SK-N-SH (cell line): Measurements from ENCODE around the gene STARD3NL. TPM values are rescaled to one million over a fixed set of nuclear protein-coding genes. Genes with fewer than 3 reads are reported as not detected.

Source experiments
- CTCF ChIA-PET: fragments of 300-600, 350-600 bp; formaldehyde crosslinking; extraction: SDS; loops from one replicate; lab custom pipeline; 2021; lab: Yijun Ruan, JAX
- POLR2A ChIA-PET: fragments of 350-600 bp; sonication (Branson Sonifier 250); formaldehyde crosslinking; extraction: SDS; loops from one replicate; lab custom pipeline; 2020; ENCODE audit warnings: antibody characterized with exemption, inconsistent platforms; lab: Yijun Ruan, JAX
- DNase-seq: peaks from one replicate; pipeline ENCODE4 v3.0.0; 2012
- H2AFZ ChIP-seq: fragments of 200-600 bp; sonication (generic); 2 replicates; pipeline ENCODE4 v1.8.1; 2016; ENCODE audit warnings: antibody characterized with exemption, mild to moderate bottlenecking, low read depth
- H3F3A ChIP-seq: fragments of 200-600 bp; sonication (generic); replicated peaks from 2 replicates; pipeline ENCODE3; 2016; ENCODE audit warnings: antibody characterized with exemption, mild to moderate bottlenecking; ENCODE audit not compliant: insufficient read depth
- H3K27ac ChIP-seq, 2 experiments: fragments of 200-500 bp in 1 of 2; fragments of 200-600 bp in 1 of 2; sonication (Bioruptor generic) in 1 of 2; sonication (generic), shearing (Covaris generic) in 1 of 2; 2 replicates each; pipeline versions ENCODE4 v1.5.1 to v1.6.1; 2014 to 2016; ENCODE audit warnings: low read depth in 2 of 2, inconsistent platforms in 1 of 2, low read length in 1 of 2, mild to moderate bottlenecking in 1 of 2, mixed read lengths in 1 of 2
- H3K27me3 ChIP-seq: fragments of 200-600 bp; sonication (generic), shearing (Covaris generic); 2 replicates; pipeline ENCODE4 v1.6.1; 2016; ENCODE audit warnings: mixed run types; ENCODE audit not compliant: insufficient read depth
- H3K36me3 ChIP-seq, 2 experiments: fragments of 200-500 bp in 1 of 2; fragments of 200-600 bp in 1 of 2; sonication (Bioruptor generic) in 1 of 2; sonication (generic) in 1 of 2; replicated peaks in 1 of 2; 2 replicates each; pipeline versions ENCODE3 to v1.5.1; 2014 to 2016; ENCODE audit warnings: low read length in 1 of 2, mild to moderate bottlenecking in 1 of 2; ENCODE audit not compliant: insufficient read depth in 2 of 2, control insufficient read depth in 1 of 2
- H3K4me1 ChIP-seq, 2 experiments: fragments of 200-500 bp in 1 of 2; fragments of 200-600 bp in 1 of 2; sonication (Bioruptor generic) in 1 of 2; sonication (generic), shearing (Covaris generic) in 1 of 2; 2 replicates each; pipeline versions ENCODE4 v1.5.1 to v1.6.1; 2014 to 2016; ENCODE audit warnings: low read depth in 1 of 2, low read length in 1 of 2, mixed run types in 1 of 2; ENCODE audit not compliant: insufficient read depth in 2 of 2, control insufficient read depth in 1 of 2
- H3K4me2 ChIP-seq: fragments of 200-600 bp; sonication (generic), shearing (Covaris generic); 2 replicates; pipeline ENCODE4 v1.6.1; 2017; ENCODE audit warnings: mixed run types
- H3K4me3 ChIP-seq, 2 experiments: fragments of 200-500 bp in 1 of 2; fragments of 200-600 bp in 1 of 2; sonication (Bioruptor generic) in 1 of 2; sonication (generic), shearing (Covaris generic) in 1 of 2; 2 replicates each; pipeline versions ENCODE4 v1.5.1 to v1.8.1; 2014 to 2016; ENCODE audit warnings: low read depth in 2 of 2, inconsistent platforms in 1 of 2, low read length in 1 of 2, mild to moderate bottlenecking in 1 of 2, mixed read lengths in 1 of 2, moderate library complexity in 1 of 2
- H3K79me2 ChIP-seq: fragments of 200-600 bp; sonication (generic); 2 replicates; pipeline ENCODE4 v1.8.1; 2017; ENCODE audit warnings: mild to moderate bottlenecking; ENCODE audit not compliant: insufficient read depth
- H3K9ac ChIP-seq: fragments of 200-600 bp; sonication (generic); 2 replicates; pipeline ENCODE4 v1.6.1; 2017; ENCODE audit warnings: mixed run types
- H3K9me2 ChIP-seq: fragments of 200-600 bp; sonication (generic); 2 replicates; pipeline ENCODE4 v1.6.1; 2017; ENCODE audit warnings: mixed run types
- H3K9me3 ChIP-seq: fragments of 200-600 bp; sonication (generic); 2 replicates; pipeline ENCODE4 v1.6.1; 2017; ENCODE audit warnings: mixed run types, mild to moderate bottlenecking, moderate library complexity
- H4K20me1 ChIP-seq: fragments of 200-600 bp; sonication (generic); 2 replicates; pipeline ENCODE4 v1.6.1; 2017; ENCODE audit warnings: mild to moderate bottlenecking, mixed run types; ENCODE audit not compliant: insufficient read depth
- CHD2 ChIP-seq: fragments of 150-350 bp; IDR thresholded peaks from 2 replicates; pipeline ENCODE4 v1.6.1; 2018; ENCODE audit warnings: low read length; ENCODE audit not compliant: partially characterized antibody
- ELF1 ChIP-seq: IDR thresholded peaks from 2 replicates; pipeline ENCODE4 v1.4.0; 2012
- EP300 ChIP-seq, 2 experiments: IDR thresholded peaks; 2 replicates each; pipeline versions ENCODE4 v1.4.0 to v1.6.1; 2012; ENCODE audit warnings: borderline replicate concordance in 1 of 2, low read depth in 1 of 2, low read length in 1 of 2
- EZH2phosphoT487 ChIP-seq: fragments of 200-600 bp; sonication (generic); IDR thresholded peaks from 2 replicates; pipeline ENCODE4 v1.6.1; 2017; ENCODE audit warnings: low read depth, mixed run types, mild to moderate bottlenecking, antibody characterized with exemption, moderate library complexity, borderline replicate concordance
- FOXJ3 ChIP-seq: sonication (generic); formaldehyde crosslinking; IDR thresholded peaks from 2 replicates; pipeline ENCODE4 v1.5.1; 2020; ENCODE audit warnings: mild to moderate bottlenecking, missing genetic modification reagents
- MEF2A ChIP-seq: IDR thresholded peaks from 2 replicates; pipeline ENCODE4 v1.4.0; 2012; ENCODE audit warnings: low read depth, borderline replicate concordance
- MXI1 ChIP-seq: IDR thresholded peaks from 2 replicates; pipeline ENCODE4 v1.6.1; 2012; ENCODE audit warnings: mild to moderate bottlenecking, low read depth, low read length, improper control_type of control experiment
- RAD21 ChIP-seq: IDR thresholded peaks from 2 replicates; pipeline ENCODE4 v1.6.1; 2012; ENCODE audit warnings: mild to moderate bottlenecking, low read length
- RCOR1 ChIP-seq: fragments of 150-350 bp; IDR thresholded peaks from 2 replicates; pipeline ENCODE4 v1.6.1; 2017; ENCODE audit warnings: antibody characterized with exemption, low read length
- RXRA ChIP-seq: IDR thresholded peaks from 2 replicates; pipeline ENCODE4 v1.4.0; 2012; ENCODE audit warnings: low read depth, mild to moderate bottlenecking, borderline replicate concordance
- SIN3A ChIP-seq: IDR thresholded peaks from 2 replicates; pipeline ENCODE4 v1.6.1; 2012; ENCODE audit warnings: low read depth, mild to moderate bottlenecking, low read length, moderate library complexity, borderline replicate concordance
- SMC3 ChIP-seq: IDR thresholded peaks from 2 replicates; pipeline ENCODE4 v1.6.1; 2012; ENCODE audit warnings: low read depth, low read length, improper control_type of control experiment
- TAF1 ChIP-seq: IDR thresholded peaks from 2 replicates; pipeline ENCODE4 v1.6.1; 2012; ENCODE audit warnings: low read depth, mild to moderate bottlenecking, low read length, moderate library complexity, borderline replicate concordance
- TEAD4 ChIP-seq: IDR thresholded peaks from 2 replicates; pipeline ENCODE4 v1.4.0; 2012; ENCODE audit warnings: mild to moderate bottlenecking, borderline replicate concordance; ENCODE audit not compliant: insufficient read depth
- YY1 ChIP-seq: IDR thresholded peaks from 2 replicates; pipeline ENCODE4 v1.4.0; 2012; ENCODE audit warnings: low read depth, mild to moderate bottlenecking
- WGBS: methylation state at CpG from one replicate; pipeline ENCODE4 v1.1.6; 2017; ENCODE audit warnings: low lambda C conversion rate; 5-methylcytosine and 5-hydroxymethylcytosine counted together
- polyA plus RNA-seq, 3 experiments: library from polyadenylated mRNA; depleted of rRNA; stranded (reverse); fragments of >200 nt; gene quantifications; 2 replicates each; pipeline ENCODE4 v1.2.3, GENCODE V29; 2012
- TF ChIP-seq, protein P1 (sequence below): fragments of 200-600 bp; sonication (generic); IDR thresholded peaks from 2 replicates; pipeline ENCODE4 v1.6.1; 2017; ENCODE audit warnings: antibody characterized with exemption, mild to moderate bottlenecking, moderate library complexity
- TF ChIP-seq, protein P2 (sequence below): IDR thresholded peaks from 2 replicates; pipeline ENCODE4 v1.4.0; 2012; ENCODE audit warnings: low read depth, borderline replicate concordance
- TF ChIP-seq, protein P3 (sequence below): fragments of 150-350 bp; IDR thresholded peaks from 2 replicates; pipeline ENCODE4 v1.6.1; 2016; ENCODE audit warnings: mild to moderate bottlenecking, low read depth, low read length
- TF ChIP-seq, protein P4 (sequence below): IDR thresholded peaks from 2 replicates; pipeline ENCODE4 v1.6.1; 2012; ENCODE audit warnings: mild to moderate bottlenecking, low read depth, low read length, moderate library complexity
- TF ChIP-seq, protein P5 (sequence below): IDR thresholded peaks from 2 replicates; pipeline ENCODE4 v1.4.0; 2012; ENCODE audit warnings: low read depth

The STARD3NL gene
- polyA plus RNA-seq, 1 of the 3 experiments (the other 2 are of a cell fraction) = 46.3 TPM

DNA sequence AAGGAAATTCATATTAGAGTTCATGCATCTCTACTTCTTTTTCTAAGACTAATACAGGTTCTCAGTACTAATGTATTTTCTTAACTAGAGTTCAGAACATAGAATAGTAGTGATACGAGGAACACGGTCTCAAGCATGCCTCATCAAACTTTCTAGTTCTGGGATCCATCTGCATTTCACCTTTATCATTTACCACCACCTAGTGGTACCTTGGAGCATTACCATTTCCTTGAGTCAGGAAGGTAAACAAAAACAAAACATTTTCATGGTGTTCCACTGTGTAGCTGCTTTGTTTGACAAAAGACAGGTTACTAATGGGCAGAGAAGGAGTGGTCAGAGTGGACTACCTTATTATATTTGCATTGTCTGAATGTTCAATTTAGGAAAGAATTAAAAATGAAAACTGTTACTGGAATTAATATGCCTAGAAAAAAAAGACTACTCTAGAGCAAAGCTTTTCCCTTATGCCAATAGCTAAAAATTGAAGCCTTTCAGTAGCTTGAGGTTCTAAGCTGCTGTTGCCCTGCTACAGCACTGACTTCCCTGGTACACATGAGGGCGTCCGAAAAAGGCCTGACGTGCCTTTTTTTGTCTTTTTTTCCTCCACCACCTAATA is 44.5 kb downstream of the STARD3NL start:
- no peaks in the 10 kb centered on the region for H3F3A ChIP-seq
- H3K27ac ChIP-seq = no peak overlapping the region
- H3K9me3 ChIP-seq = no peaks in the 10 kb centered on the region
- peaks cover 74 to 81% of the 10 kb centered on the region in 2 experiments for H3K36me3 ChIP-seq
- H3K4me1 ChIP-seq = no peaks in the 10 kb centered on the region
- ChIA-PET POLR2A (no interaction called here), CTCF (interaction anchor here (0.6 to 10.3 kb wide), 41 partner anchors 11 to 327 kb away, joined by 3 to 174 read pairs (median 4); partner anchors contain the start of gene SFRP4)
- no peak overlapping the region for H3K4me2 ChIP-seq
- H3K9ac ChIP-seq = no peak overlapping the region
- TF ChIP-seq ELF1 (no peak), EZH2phosphoT487 (no peak), TAF1 (no peak), CHD2 (no peak), RXRA (no peak), MXI1 (no peak), FOXJ3 (CRISPR knock-in tag) (no peak), RAD21 (peak; percentile 93), EP300 (IDR thresholded peaks at IDR 0.05; ENCODE audit: borderline replicate concordance in 1 of 2, low read depth in 1 of 2, low read length in 1 of 2) (no peak), YY1 (no peak), MEF2A (no peak), RCOR1 (no peak), SMC3 (peak; percentile 74), SIN3A (no peak), TEAD4 (no peak)
- TF ChIP-seq, protein P1, sequence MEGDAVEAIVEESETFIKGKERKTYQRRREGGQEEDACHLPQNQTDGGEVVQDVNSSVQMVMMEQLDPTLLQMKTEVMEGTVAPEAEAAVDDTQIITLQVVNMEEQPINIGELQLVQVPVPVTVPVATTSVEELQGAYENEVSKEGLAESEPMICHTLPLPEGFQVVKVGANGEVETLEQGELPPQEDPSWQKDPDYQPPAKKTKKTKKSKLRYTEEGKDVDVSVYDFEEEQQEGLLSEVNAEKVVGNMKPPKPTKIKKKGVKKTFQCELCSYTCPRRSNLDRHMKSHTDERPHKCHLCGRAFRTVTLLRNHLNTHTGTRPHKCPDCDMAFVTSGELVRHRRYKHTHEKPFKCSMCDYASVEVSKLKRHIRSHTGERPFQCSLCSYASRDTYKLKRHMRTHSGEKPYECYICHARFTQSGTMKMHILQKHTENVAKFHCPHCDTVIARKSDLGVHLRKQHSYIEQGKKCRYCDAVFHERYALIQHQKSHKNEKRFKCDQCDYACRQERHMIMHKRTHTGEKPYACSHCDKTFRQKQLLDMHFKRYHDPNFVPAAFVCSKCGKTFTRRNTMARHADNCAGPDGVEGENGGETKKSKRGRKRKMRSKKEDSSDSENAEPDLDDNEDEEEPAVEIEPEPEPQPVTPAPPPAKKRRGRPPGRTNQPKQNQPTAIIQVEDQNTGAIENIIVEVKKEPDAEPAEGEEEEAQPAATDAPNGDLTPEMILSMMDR = peak; percentile 98
- TF ChIP-seq, protein P2, sequence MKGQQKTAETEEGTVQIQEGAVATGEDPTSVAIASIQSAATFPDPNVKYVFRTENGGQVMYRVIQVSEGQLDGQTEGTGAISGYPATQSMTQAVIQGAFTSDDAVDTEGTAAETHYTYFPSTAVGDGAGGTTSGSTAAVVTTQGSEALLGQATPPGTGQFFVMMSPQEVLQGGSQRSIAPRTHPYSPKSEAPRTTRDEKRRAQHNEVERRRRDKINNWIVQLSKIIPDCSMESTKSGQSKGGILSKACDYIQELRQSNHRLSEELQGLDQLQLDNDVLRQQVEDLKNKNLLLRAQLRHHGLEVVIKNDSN = no peak
- TF ChIP-seq, protein P3, sequence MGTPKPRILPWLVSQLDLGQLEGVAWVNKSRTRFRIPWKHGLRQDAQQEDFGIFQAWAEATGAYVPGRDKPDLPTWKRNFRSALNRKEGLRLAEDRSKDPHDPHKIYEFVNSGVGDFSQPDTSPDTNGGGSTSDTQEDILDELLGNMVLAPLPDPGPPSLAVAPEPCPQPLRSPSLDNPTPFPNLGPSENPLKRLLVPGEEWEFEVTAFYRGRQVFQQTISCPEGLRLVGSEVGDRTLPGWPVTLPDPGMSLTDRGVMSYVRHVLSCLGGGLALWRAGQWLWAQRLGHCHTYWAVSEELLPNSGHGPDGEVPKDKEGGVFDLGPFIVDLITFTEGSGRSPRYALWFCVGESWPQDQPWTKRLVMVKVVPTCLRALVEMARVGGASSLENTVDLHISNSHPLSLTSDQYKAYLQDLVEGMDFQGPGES = no peak
- TF ChIP-seq, protein P4, sequence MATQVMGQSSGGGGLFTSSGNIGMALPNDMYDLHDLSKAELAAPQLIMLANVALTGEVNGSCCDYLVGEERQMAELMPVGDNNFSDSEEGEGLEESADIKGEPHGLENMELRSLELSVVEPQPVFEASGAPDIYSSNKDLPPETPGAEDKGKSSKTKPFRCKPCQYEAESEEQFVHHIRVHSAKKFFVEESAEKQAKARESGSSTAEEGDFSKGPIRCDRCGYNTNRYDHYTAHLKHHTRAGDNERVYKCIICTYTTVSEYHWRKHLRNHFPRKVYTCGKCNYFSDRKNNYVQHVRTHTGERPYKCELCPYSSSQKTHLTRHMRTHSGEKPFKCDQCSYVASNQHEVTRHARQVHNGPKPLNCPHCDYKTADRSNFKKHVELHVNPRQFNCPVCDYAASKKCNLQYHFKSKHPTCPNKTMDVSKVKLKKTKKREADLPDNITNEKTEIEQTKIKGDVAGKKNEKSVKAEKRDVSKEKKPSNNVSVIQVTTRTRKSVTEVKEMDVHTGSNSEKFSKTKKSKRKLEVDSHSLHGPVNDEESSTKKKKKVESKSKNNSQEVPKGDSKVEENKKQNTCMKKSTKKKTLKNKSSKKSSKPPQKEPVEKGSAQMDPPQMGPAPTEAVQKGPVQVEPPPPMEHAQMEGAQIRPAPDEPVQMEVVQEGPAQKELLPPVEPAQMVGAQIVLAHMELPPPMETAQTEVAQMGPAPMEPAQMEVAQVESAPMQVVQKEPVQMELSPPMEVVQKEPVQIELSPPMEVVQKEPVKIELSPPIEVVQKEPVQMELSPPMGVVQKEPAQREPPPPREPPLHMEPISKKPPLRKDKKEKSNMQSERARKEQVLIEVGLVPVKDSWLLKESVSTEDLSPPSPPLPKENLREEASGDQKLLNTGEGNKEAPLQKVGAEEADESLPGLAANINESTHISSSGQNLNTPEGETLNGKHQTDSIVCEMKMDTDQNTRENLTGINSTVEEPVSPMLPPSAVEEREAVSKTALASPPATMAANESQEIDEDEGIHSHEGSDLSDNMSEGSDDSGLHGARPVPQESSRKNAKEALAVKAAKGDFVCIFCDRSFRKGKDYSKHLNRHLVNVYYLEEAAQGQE = no peak
- TF ChIP-seq, protein P5, sequence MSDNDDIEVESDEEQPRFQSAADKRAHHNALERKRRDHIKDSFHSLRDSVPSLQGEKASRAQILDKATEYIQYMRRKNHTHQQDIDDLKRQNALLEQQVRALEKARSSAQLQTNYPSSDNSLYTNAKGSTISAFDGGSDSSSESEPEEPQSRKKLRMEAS = no peak
- H3K9me2 ChIP-seq = no peaks in the 10 kb centered on the region
- no peak overlapping the region for H2AFZ ChIP-seq
- H3K4me3 ChIP-seq = no peak overlapping the region; a peak in 1 of 4 replicates
- WGBS = 86% methylated on average over 5 of the region's 5 CpGs
- H4K20me1 ChIP-seq = no peaks in the 10 kb centered on the region
- H3K79me2 ChIP-seq = no peaks in the 10 kb centered on the region
- H3K27me3 ChIP-seq = no peaks in the 10 kb centered on the region
- peak; percentile 50 for DNase-seq
